ENCODE measurements around the gene SLC22A23.
"Not testable (repeated sequence)": the region's sequence is repeated elsewhere in the genome, so short reads cannot be mapped to it uniquely, and the experiment has no call there.

Gene SLC22A23

DNA sequence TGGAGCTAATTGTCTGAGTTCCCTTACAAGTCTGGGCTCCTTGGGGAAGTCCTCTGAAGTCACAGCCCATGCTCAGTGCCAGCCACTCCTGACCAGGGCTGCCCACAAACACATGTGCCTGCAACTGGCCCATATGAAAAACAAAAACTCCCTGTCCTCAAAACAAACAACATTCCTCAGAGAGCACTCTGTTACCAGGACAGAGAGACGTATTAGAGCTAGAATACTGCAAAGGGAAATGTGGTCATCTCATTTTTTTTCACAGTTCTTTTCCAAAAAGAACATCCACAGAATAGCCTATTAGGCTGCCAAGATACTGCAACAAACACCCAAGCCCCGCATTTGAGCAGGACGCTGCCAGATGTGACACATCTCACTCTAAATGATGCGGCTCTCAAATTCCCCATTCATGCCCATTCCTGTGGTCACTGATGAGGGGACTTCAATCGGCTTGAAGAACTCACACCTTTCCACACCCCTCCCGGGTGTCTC lies 71.1 kb downstream of the SLC22A23 start:
- no peak for FAIRE-seq

DNA sequence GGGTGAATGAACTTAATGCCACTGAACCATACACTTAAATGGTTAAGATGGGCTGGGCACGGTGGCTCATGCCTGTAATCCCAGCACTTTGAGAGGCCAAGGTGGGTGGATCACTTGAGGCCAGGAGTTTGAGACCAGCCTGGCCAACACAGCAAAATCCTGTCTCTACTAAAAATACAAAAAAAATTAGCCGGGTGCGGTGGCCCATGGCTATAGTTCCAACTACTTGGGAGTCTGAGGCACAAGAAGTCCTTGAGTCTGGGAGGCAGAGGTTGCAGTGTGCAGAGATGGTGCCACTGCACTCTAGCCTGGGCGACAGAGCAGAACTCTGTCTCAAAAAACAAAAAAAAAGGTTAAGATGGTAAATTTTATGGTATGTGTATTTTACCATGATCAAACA lies 71.7 kb downstream of the SLC22A23 start:
- FAIRE-seq; DNase-seq (ENCODE audit: insufficient read length): not testable (repeated sequence)

More for the DNA sequence above, 71.1 kb downstream of the SLC22A23 start:
- TF ChIP-seq POLR2A (IDR thresholded peaks at IDR 0.05; ENCODE audit: low read depth, low read length) (no peak), POLR2AphosphoS5 (IDR thresholded peaks at IDR 0.05; ENCODE audit: low read depth, low read length) (no peak), TAF1 (IDR thresholded peaks at IDR 0.05; ENCODE audit: borderline replicate concordance, low read depth, low read length) (no peak)
- DNase-seq (ENCODE audit: insufficient read length): no peak

DNA sequence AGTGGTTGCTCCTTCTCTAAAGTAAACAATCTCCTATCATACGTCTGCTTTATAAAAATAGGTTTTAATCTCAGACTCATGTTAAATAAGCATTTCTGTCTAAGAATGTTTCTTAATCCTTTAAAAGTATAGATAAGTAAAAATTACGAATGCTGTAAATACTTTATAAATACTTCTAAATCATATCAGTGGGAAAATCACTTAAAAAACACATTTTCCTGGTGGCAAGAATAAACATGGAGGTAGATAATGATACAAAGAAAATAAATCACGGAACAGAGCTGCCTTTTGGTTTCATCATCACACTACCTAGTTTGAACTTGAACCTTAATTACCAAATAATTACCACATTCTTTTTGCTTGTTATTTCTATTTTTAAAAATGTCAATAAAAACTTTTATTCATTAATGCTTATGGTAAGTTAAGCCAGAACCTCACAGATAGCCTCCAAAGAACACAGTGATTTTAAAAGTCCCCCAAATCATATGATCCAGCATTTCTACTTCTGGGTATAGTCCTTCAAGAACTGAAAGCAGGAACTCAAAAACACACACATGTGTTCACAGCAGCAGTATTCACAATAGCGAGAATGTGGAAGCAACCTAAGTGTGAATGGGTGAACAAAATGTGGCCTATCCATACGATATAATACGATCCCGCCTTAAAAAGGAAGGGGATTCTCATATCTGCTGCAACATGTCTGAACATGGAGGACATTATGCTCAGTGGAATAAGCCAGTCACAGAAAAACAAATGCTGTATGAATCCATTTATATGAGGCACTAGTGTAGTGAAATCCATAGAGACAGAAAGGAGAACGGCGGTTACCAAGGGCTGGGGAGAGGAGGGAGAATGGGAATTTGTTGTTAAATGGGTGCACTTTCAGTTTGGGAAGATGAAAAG lies 72.4 kb downstream of the SLC22A23 start:
- DNase-seq (ENCODE audit: insufficient read length) (no peak), FAIRE-seq (no peak)
- TF ChIP-seq TAF1 (IDR thresholded peaks at IDR 0.05; ENCODE audit: borderline replicate concordance, low read depth, low read length): no peak
- TF ChIP-seq POLR2A (IDR thresholded peaks at IDR 0.05; ENCODE audit: low read depth, low read length): no peak
- no peak for TF ChIP-seq POLR2AphosphoS5 (IDR thresholded peaks at IDR 0.05; ENCODE audit: low read depth, low read length)

DNA sequence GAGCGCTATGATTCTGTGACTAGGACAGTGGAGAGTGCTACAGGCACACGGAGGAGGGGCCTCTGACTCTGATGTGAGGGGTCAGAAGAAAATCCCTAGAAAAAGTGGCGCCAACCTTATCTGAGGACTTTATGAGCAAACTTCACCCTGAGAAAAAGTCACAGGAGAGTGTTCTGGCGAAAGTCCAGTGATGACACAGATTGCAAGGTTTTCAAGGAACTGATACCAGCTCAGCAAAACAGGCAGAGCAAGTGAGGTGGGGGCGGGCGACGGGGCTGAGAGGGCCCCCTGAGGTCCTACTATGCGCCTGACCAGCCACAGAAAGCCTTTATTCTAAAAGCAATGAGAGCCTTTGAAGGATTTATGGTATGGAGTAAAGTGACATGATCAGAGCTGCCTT lies 73.3 kb downstream of the SLC22A23 start:
- FAIRE-seq (no peak), DNase-seq (ENCODE audit: insufficient read length) (no peak)
- no peak for TF ChIP-seq POLR2A (IDR thresholded peaks at IDR 0.05; ENCODE audit: low read depth, low read length)
- no peak for TF ChIP-seq TAF1 (IDR thresholded peaks at IDR 0.05; ENCODE audit: borderline replicate concordance, low read depth, low read length)
- TF ChIP-seq POLR2AphosphoS5 (IDR thresholded peaks at IDR 0.05; ENCODE audit: low read depth, low read length): no peak

DNA sequence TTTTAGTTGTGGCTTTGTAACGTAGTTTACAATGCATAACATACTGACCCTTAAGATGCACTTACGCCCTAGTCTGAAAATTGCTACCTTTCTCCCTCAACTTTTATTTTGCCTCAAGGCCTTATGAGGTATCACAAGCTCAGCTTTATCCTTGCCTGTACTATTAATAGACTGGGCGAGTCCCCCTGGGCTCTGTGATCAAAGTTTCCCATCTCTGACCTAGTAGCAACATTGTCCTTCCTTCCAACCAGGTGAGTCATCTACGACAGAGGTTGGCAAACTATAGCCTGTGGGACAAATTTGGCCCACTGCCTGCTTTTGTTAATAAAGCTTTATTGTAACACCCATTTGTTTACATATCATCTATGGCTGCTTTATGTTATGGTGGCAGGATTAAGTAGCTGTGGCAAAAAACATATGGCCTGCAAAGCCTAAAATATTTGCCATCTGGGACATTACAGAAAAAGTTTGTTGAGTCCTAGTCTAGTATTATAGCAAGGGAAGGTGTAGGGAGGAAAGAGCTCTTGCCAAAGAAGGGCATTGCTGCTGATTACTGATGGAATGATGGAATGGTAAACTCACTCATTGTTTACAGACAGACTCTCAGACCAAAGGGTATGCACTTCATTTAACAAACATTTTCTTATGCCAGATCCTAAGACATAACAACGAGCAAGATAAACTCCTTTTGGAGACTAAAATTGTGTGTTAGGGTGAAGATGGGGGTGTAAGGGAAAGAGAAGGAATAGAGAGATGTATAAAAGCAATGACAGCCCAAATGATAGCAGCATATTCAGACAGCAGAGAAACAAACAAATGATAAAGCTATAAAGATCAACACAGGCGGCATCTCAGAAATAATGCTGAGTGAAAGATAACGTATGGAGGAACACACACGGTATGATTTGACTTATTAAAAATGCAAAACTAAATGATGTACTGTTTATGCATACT lies 74.2 kb downstream of the SLC22A23 start:
- no peak for FAIRE-seq
- TF ChIP-seq POLR2A (IDR thresholded peaks at IDR 0.05; ENCODE audit: low read depth, low read length) (no peak), TAF1 (IDR thresholded peaks at IDR 0.05; ENCODE audit: borderline replicate concordance, low read depth, low read length) (no peak), POLR2AphosphoS5 (IDR thresholded peaks at IDR 0.05; ENCODE audit: low read depth, low read length) (no peak)
- no peak for DNase-seq (ENCODE audit: insufficient read length)

DNA sequence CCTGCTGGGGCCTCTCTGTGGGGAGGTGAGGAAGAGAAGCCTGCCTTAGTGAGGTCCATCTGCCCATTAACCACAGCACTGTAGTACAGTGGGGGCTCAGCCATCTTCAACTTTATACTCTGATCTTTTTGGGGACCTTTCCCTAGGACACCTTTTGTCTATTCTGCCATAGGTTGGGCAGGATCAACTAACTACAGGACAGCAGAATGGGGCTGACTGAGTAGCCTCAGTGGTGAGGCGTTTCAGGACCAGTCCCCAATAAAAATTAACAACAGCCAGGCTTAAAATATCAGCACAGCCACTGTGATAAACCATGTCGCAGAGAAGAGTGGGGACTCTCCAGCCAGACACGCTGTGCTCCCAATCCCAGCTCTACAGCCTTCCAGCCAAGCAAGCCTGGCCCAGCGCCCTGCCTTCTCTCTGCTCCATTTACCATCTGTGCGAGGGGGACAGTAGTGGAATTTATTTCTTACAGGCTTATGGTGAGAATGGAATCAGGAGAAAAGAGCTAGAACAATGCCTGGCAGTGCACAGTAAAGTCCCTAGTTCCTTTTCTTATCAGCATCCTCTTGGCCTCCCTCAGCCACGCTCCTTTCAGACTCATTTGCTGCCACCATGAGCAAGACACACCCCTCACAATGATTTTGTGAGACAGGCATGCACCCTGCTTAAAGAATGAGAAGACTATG lies 75.5 kb downstream of the SLC22A23 start:
- FAIRE-seq: no peak
- DNase-seq (ENCODE audit: insufficient read length): no peak
- TF ChIP-seq TAF1 (IDR thresholded peaks at IDR 0.05; ENCODE audit: borderline replicate concordance, low read depth, low read length) (no peak), POLR2A (IDR thresholded peaks at IDR 0.05; ENCODE audit: low read depth, low read length) (no peak), POLR2AphosphoS5 (IDR thresholded peaks at IDR 0.05; ENCODE audit: low read depth, low read length) (no peak)

DNA sequence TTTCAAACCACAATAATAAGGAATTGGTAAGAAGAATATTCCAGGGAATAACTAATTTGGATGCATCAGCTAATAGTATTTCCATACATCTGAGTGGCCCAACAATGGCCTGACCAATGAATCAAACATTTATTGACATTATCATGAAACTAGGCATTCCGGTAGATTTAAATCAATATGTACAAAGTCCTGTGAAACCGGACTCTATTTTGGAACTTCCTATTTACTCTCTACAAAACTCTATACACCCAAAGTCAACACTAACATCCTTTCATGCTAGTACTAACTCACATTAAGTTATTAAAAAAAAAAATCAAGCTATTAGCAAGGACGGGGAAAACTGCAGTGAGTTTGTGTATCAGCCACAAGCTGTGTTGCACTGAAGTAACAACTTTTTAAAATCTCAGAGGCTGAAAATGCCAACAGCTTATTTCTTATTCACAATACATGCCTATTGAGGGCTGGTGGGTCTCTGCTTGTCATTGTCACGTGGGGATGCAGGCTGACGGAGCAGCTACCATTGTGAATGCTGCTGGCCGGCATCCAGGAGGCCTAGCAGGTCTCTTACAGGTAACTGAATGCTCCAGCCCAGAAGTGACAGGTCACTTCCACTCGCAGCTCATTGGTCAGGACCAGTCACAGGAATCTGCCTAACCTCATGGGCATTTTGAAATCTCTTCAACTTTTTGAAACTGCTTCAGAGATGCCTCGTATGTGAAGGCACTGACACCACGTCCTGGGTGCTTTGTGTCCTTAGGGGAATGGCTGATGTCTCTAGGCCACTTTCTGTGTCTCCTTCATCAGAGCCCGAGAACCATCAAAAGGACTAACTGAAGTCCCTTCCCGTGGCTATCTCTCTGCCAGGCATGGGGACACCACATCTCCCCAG lies 76.3 kb downstream of the SLC22A23 start:
- TF ChIP-seq POLR2AphosphoS5 (IDR thresholded peaks at IDR 0.05; ENCODE audit: low read depth, low read length) (no peak), TAF1 (IDR thresholded peaks at IDR 0.05; ENCODE audit: borderline replicate concordance, low read depth, low read length) (no peak), POLR2A (IDR thresholded peaks at IDR 0.05; ENCODE audit: low read depth, low read length) (no peak)
- no peak for FAIRE-seq
- DNase-seq (ENCODE audit: insufficient read length): no peak

DNA sequence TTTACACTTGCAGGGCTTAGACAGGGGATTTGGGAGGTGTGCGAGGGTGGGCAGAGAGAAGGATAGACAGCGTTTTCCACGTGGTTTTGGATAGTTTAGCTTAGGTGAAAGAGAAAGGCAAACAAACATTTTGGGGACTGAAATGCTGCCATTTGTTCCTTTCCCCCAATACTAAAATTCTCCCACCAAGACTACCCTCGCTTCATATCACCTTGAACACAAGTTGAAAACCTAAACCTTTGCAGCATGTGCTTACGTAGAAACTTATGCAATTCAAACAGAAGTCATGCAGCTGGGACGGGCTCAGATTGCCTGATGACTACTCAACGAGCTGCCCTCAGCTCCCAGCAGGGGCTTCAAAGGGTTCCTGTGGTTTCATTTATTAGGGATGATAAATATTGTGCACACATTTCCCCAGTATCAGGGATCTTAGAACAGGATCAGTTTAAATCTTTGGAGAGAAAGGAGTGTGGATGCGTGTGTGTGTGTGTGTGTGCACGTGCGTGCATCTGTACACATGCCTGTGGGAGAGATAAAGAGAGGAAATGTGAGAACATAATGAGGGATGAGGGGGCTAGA lies 77.3 kb downstream of the SLC22A23 start:
- no peak for DNase-seq (ENCODE audit: insufficient read length)
- FAIRE-seq: no peak
- TF ChIP-seq TAF1 (IDR thresholded peaks at IDR 0.05; ENCODE audit: borderline replicate concordance, low read depth, low read length) (no peak), POLR2A (IDR thresholded peaks at IDR 0.05; ENCODE audit: low read depth, low read length) (no peak), POLR2AphosphoS5 (IDR thresholded peaks at IDR 0.05; ENCODE audit: low read depth, low read length) (no peak)

DNA sequence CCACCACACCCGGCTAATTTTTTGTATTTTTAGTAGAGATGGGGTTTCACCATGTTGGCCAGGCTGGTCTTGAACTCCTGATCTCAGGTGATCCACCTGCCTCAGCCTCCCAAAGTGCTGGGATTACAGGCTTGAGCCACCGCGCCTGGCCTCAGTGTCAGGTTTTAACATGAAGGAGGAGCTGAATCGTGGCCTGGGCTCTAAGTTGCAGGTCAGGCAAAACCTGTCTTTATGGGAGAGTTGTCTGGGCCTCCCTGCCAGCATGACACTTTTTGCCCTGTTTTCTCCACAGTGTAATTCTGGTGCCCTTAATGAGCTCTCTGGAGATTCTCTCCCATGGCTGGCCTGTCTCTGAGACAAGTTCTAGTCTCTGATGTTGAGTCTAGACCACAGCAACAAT lies 78.0 kb downstream of the SLC22A23 start:
- FAIRE-seq; DNase-seq (ENCODE audit: insufficient read length): not testable (repeated sequence)

DNA sequence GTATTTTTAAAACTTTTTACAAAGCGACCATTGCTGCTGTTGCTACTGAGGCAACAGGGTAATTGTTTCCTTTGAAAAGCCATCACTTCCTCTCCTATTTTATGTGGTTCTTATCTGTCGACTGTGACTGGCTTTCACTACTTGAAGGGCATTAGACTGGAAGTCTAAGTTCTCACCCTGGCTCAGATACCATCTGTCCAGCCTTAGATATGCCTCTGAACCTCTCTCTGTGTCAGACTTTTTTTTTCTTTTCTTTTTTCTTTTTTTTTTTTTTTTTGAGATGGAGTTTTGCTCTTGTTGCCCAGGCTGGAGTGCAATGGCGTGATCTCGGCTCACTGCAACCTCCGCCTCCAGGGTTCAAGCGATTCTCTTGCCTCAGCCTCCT lies 78.5 kb downstream of the SLC22A23 start:
- not testable (repeated sequence) for DNase-seq (ENCODE audit: insufficient read length); FAIRE-seq

All from GM12892 (cell line).